ENCODE results near the gene MACC1.

DNA sequence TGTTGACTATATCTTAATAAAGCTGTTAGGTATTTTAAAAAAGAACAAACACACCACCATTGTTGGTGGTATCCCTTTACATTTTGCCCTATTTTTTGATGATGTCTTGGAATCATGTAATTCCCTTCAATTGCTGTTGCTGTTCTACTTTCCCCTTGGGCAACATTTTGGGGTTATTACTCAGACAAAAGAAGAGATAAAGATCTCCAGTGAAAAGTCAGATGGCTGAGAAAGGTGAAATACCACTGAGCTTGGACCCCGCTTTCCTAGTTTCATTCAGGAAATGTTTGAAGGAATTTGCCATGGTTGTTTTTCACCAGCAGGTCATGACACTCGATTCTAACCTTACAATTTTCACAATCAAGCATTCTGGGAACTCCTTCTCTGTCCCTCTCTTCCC lies 84.6 kb downstream of the MACC1 start:
- TF ChIP-seq, protein P1, sequence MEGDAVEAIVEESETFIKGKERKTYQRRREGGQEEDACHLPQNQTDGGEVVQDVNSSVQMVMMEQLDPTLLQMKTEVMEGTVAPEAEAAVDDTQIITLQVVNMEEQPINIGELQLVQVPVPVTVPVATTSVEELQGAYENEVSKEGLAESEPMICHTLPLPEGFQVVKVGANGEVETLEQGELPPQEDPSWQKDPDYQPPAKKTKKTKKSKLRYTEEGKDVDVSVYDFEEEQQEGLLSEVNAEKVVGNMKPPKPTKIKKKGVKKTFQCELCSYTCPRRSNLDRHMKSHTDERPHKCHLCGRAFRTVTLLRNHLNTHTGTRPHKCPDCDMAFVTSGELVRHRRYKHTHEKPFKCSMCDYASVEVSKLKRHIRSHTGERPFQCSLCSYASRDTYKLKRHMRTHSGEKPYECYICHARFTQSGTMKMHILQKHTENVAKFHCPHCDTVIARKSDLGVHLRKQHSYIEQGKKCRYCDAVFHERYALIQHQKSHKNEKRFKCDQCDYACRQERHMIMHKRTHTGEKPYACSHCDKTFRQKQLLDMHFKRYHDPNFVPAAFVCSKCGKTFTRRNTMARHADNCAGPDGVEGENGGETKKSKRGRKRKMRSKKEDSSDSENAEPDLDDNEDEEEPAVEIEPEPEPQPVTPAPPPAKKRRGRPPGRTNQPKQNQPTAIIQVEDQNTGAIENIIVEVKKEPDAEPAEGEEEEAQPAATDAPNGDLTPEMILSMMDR (IDR thresholded peaks at IDR 0.05): no peak
- TF ChIP-seq POLR2A (IDR thresholded peaks at IDR 0.05): no peak

Data from body of pancreas (tissue), 4 donors.